ENCODE results near the gene SELENOI.
"Not testable (repeated sequence)": the region's sequence is repeated elsewhere in the genome, so short reads cannot be mapped to it uniquely, and the experiment has no call there.

The SELENOI gene

DNA sequence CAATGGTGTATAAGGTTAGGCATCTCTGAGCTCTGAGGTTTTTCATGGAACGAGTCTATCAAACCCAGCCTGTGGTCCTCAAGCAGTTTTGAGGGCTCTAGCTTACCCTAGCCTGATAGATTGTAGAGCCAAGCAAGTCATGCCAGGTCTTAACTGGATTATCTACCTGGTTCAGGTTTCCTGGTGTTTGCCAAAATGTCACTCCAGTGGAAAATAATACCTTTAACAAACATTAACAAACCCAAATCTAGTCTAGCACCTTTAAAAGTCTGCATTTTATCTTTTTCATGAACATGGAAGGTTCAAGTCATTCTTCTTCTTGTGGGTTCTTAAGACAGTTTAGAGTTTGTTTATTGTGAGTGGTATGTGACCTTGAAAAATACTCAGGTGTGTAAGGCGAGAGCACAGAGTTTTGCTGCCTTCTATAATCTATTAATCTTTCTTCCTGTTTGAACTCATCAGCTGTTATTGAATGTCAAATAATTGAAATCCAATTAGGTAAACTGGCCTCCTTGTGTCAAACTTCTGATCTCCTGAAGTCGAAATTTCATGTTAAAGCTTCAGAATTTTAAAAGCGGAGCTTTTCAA lies 14.0 kb downstream of the SELENOI start:
- no peak for DNase-seq

DNA sequence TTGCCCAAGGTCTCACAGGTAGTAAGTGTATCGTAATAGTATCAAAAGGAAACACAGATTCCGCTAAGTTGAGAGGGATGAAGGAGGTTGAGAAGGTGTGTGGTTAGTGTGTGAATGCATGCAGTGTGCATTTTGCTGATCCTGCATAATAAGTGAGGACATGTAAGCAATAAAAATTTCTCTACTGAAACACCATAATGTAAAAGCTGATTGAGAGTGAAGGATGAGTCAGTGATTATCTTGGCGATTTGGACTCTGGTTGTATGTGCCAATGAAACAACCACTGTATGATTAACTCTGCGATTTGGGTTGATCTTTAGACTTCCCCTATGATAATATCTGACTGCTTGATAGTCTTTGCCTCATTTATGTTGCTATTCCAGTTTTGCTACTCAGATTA lies 17.4 kb downstream of the SELENOI start:
- no peak for DNase-seq

DNA sequence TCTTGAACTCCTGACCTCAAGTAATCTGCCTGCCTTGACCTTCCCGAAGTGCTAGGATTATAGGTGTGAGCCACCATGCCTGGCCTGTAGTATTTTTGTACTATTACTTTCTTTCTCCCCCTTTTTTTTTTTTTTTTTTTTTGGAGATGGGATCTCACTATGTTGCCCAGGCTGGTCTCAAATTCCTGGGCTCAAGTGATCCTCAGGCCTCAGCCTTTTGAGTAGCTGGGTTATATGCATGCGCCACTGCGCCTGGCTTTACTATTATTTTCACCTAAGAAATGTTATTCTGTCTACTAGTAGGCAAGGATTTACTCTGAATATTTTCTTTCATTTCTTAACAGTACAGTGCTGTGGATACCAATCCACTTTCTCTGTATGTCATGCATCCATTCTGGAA lies 18.0 kb downstream of the SELENOI start:
- DNase-seq = no peak

DNA sequence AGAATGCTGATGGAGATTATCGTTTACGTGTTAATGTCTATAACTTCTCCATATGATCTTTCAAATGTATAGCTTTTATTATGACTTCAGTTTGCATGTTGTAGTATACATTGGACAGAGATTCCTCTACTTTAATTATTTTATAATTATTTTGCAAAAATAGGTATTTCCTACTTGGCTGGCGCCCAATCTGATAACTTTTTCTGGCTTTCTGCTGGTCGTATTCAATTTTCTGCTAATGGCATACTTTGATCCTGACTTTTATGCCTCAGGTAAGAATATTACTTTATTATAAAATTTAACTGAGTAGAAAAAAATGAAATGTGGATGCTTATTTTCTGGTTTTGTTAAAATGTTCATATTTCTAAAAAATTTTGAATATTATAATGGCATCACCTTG lies 18.7 kb downstream of the SELENOI start:
- DNase-seq = no peak

DNA sequence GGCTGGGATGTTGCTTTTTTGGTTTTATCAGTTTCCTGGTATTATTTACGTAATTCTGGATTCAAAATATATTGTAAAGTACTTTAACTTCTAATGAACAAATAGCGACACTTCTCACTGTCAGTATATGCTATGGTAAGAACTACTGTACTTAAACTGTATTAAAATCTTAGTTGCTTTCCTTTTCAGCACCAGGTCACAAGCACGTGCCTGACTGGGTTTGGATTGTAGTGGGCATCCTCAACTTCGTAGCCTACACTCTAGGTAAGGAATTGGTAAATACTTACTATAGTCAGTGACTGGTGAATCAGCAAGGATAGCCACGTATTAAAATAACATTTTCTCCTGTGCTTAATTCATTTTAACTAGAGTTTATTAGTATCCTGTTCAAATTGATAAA lies 21.0 kb downstream of the SELENOI start:
- DNase-seq = no peak

DNA sequence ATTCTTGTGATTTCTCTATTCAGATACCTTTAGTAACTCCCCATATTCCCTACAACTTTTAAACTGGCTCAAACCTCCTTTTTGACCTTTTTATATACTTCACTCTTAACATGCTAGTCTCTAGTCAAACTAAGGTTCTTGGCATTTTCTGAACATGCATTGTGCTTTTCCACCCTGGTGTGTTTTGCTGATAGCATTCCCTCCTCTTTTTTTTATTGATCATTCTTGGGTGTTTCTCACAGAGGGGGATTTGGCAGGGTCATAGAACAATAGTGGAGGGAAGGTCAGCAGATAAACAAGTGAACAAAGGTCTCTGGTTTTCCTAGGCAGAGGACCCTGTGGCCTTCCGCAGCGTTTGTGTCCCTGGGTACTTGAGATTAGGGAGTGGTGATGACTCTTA lies 23.7 kb downstream of the SELENOI start:
- DNase-seq = not testable (repeated sequence)

DNA sequence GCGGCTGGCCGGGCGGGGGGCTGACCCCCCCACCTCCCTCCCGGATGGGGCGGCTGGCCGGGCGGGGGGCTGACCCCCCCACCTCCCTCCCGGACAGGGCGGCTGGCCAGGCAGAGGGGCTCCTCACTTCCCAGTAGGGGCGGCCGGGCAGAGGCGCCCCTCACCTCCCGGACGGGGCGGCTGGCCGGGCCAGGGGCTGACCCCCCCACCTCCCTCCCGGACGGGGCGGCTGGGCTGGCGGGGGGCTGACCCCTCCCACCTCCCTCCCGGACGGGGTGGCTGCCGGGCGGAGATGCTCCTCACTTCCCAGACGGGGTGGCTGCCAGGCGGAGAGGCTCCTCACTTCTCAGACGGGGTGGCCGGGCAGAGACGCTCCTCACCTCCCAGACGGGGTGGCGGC lies 25.0 kb downstream of the SELENOI start:
- DNase-seq = not testable (repeated sequence)

DNA sequence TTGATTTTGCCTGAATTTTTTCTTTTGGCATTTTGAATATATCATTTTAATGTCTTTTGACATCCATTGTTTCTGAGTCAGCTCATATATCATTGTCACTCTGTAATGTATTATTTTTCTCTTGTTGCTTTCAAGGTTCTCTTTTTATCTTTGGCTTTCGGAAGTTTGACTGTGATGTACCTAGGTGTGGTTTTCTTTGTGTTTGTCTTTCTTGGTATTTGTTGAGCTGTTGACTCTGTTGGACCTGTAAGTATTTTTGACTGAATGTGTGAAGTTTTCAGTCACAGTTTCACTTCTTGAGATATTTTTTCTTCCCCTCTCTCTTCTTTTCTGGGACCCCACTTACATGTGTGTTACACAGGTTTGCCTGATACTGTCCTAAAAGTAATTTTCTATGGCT lies 30.9 kb downstream of the SELENOI start:
- DNase-seq = no peak

DNA sequence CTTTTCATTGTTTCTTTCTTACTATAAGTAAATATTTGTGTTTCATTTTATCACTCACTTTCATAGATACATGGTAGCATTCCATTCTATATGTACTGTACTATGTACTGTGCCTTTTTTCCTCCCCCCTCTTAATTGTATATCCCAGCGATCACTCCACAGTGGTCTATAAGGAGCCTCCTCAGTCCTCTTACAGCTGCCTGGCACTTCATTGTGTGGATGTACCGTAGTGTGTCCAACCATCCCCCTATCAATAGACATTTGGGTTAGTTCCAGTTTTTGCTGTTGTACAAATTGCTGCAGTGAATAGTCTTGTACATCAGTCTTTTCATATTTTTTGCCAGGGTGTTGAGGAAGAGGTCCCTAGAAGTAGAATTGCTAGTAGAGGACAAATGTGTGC lies 34.3 kb downstream of the SELENOI start:
- no peak for DNase-seq

DNA sequence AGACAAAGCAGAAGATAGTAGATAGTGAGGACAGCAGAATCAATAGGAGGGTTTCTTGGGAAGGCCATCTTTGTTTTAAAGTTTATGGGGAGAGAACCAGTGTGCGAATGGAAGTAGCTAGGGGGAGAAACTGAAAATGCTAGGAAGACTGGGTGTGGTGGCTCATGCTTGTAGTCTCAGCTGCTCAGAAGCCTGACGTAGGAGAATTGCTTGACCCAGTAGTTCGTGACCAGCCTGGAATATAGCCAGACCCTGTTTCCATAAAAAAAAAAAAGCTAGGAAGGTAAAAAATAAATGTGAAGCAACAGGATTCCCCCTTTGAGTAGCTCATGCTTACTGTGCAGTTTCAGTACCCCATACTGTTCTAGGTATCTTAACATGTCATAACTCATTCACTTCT lies 36.6 kb downstream of the SELENOI start:
- DNase-seq = no peak

DNA sequence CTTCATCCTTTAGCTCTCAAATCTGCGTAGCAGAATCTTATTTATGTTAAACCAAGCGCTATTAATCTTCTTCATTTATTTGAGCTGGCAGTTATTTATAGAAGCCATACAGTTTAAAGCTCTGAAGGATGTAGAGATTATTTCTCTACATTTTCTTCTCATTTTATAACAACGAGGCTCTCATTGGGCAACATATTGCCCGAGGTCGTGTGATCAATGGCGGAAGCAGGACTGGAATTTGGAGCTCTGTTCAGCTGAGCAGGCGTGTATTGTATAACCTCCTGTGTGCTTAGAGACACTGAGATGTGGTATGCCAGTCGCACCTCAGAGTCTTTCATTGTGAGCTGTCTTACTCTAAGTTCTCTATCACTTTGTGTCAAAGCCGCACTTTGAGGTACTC lies 38.2 kb downstream of the SELENOI start:
- no peak for DNase-seq

DNA sequence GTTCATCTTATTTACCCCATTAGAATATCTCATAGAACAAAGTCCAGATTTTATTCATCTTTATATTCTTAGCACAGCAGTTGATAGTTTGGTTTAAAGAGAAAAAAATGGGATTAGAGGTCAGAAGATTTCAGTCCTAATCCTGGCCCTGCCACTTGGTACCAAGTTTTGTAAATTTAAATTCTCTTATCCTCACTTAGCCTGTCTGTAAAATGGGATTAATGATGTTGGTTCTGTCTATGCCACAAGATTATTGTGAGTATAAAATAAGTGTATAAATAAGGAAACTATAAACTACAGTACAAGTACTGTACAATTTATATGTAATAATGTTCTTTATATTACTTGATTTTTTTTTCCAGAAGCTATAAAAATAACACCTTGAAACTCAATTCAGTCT lies 38.7 kb downstream of the SELENOI start:
- no peak for DNase-seq

DNA sequence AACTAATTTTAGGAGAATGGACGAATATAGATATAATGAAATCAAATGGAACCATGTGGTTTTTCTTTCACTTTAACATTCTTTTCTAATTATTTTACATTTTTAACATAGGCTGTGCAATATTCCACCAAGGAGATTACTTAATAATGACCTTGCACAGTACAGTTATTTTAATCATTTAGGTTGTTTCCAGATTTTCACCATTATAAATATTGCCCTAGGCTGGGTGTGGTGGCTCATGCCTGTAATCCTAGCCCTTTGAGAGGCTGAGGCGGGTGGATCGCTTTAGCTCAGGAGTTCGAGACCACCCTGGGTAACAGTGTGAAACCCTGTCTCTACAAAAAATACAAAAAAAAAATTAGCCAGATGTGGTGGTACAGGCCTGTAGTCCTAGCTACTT lies 41.2 kb downstream of the SELENOI start:
- no peak for DNase-seq

DNA sequence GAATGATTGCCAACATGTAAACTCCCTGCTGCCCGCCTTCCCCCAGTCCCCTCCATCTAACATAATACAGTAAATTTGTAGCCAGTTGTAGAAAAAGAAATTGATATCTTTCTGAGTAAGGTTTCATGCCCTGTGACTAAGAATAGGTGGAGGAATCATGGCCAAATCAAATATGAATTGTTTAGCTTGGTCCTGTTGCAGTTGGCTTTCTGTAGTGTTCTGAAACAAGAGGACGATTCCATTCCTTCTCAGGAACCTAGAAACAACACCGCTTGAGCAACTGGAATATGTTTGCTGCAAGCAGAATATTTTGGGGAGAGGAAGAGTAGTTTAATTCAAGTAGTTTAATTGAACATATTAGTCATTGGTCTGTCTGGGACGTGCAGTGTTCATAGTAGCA lies 48.8 kb downstream of the SELENOI start:
- no peak for DNase-seq

DNA sequence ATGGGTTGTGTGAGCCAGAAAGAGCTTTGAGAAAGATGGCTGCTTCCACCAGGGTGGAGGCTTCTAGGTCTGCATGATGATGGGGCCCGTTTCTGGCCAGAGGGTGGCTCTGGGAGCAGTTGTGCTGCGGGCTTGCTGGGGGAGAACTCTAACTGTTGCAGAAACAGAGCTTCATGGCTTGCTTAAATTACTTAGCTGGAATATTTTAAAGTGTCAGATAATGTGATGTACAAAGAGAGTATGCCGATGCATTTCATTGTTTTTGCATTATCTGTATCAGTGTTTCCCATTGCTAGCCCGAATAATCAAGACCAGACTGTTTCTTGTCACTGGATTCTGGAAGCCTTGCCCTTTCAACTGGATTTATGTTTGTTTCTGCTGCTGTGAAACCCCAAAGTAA lies 49.5 kb downstream of the SELENOI start:
- no peak for DNase-seq

DNA sequence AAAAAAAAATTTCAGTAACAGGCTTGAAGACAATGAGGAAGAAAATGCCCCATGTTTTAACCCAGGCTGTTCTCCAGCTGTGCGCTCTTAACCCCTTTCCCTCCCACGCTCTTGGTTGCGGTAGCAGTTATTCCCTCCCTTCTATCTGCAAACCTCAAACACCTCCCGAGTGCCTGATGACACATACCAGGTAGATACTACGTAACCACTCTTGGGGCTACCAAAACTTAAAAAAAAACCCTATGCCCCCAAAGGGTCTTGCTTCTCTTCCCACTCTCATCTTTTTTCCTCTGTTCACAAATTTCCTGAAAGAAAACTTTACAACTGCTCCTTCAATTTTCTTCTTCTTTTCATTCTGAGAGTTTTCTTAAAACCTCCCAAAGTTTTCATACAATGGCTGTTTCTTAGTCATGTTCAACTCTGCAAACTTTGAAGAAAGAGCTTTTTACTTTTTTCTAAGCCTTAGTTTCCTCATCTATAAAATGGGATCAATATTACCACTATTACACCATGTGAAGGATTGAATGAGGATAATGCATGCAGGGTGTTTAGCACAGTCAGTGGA lies 50.9 kb downstream of the SELENOI start:
- DNase-seq = no peak

DNA sequence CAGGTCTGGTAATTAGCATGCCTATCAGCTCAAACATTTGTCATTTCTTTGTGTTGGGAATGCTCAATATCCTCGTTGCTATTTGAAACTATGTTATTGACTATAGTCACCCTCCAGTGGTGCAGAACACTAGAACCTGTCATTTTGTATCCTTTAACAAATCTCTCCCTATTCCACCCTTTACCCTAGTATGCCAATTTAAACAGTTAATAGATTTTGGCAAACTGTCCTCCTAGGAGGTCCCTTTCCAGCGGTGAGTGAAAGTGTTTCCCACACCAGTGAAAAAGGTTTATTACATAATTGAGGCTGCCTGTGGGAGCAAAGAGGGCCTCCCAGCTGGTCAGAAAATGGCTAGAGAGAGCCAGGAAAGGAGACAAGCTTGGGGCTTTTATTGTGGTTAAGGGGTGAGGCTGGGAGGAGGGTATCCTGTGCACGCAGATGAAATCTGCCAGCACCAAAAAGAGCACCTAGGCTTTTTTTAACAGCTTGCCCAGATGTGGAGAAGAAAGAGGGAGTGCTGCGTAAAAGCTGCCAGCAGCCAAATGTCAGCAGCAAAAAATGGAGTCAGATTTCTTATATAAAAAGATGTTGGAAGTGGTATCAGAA lies 53.9 kb downstream of the SELENOI start:
- DNase-seq = no peak

DNA sequence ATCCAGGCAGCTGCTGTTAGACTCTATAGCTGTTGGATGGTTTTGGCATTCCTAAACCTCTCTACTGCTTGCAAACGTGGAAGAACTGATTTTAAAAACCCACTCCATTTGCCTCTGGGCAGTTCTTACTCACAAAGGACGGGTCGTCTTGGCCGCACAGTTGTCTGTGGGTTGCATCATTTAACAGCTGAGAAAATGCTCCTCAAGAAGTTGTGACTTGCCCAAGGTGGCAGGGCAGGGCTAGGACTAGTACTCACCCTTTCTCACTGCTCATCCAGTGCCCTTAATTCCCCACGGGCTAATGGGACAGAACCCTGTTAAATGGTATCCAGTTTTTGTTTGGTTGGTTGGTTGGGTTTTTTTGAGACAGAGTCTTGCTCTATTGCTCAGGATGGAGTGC lies 54.8 kb downstream of the SELENOI start:
- DNase-seq = no peak

DNA sequence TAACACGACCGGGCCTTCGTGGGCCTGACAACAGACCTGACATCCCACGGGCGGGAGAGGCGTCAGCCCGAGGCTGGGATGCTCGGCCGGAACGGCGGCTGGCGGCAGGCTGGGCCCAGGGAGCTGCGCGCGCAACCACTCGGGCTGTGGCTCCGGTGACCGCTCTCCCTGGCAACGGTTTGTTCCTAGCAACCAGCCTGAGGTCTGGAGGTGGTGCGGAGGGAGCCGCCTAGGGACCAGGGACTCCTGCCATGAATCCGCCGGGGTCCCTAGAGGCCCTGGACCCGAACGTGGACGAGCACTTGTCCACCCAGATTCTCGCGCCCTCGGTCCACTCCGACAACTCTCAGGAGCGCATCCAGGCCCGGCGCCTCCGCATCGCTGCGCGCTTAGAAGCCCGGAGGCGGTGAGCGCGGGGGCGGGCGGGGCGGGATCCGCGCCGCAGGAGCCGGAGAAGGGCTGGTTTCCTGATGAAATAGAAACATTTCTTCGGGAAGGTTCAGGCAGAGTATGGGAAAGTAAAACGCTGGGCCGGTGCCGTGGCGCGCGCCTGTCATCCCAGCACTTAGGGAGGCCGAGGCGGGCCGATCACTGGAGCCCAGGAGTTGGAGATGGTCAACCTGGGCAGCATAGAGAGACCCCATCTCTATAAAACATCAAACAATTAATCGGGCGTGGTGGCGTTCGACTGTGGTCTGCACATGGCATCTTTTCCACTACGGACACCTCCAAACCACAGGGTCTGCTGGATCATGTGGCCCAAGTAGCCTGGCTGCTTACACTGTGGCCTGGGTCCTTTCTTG lies 56.0 kb downstream of the SELENOI start, which contains the start of gene DRC1:
Gene DRC1 (plus strand): TSS at position 182 of the 803 bp plus-strand sequence. CDS start 70 bp downstream, at position 252.
- DNase-seq = peak; percentile 5

DNA sequence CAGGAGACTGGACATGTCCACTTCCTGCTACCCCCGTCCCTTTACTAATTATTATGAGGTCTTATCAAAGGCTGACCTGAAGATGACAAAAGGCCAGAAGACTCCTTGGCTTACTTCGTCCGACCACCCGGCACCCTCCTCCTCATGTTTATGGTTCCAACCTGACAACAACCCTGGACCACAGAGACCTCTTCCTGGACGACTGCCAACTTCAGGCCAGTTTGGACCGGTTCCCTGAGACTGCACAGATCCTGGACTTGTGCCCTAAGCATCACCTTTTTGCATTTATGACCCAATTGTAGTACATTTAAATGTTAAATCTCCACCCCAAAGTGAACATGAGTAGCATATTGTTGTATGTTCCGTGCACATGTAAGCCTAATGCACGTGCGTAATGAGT lies 61.6 kb downstream of the SELENOI start:
- no peak for DNase-seq

DNA sequence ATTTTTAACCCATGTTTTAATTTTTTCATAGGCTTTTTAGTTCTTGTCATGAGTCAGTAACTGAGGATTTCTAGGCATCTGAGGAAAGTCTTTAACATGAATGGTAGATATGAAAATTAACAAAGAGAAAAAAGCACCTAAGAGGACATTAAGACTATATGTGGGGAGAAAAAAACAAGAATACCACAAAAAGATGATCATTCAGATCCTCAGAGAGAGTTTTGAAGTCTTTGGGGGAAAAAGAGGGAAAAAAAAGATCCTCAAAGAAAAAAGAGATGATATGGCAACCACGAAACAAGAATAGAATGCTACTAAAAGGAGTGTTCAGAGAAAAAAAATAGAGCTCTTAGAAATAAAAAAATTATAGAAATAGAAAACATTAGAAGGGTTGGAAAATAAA lies 63.8 kb downstream of the SELENOI start:
- no peak for DNase-seq

DNA sequence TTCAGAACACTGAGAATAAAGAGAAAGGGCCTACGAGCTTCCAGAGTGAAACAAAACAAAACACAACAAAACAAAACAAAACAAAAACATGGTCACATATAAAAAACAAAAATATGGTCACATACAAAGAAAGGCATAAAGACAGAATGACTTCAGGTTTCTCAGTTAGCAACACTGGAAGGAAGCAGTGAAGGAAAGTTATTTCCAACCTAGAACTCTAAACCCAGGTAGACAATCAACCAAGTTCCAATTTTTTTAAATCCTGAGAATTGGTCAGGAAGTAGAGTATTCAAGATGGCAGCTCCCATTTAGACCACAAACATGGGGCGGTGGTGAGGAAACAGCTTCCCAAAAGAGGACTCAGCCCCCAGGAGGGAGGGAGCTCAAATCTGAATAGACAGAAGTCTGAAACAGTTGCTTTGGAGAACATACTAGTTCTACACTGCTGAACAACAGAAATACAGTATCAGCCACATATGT lies 64.9 kb downstream of the SELENOI start:
- no peak for DNase-seq

DNA sequence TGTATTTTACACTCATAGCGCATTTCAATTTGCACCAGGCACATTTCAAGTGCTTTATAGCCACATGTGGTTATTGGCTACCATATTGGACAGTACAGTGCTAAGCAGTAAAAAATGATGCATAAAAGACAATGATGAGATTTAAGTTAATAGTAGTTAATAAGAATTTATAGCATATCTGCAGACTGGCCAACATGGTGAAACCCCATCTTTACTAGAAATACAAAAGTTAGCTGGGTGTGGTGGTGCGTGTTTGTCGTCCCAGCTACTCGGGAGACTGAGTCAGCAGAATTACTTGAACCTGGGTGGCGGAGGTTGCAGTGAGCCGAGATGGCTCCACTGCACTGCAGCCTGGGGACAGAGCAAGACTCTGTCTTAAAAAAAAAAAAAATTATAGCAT lies 65.5 kb downstream of the SELENOI start:
- DNase-seq = no peak

All from NCI-H524 treated with DMSO at 0.1 percent for 48 hours (cell line).